ENCODE measurements around the gene HOXA6. TPM values are rescaled to one million over a fixed set of nuclear protein-coding genes. Genes with fewer than 3 reads are reported as not detected.

Gene HOXA6
- total and polyA plus RNA-seq, 10 of the 15 experiments (the other 5 are each of a cell fraction or from before 2014, with no cell fraction given) = 0.08 TPM; not detected in 9

GRCh38 chr7:27138985-27139333, 8.6 kb downstream of the HOXA6 start (continued):
- TF ChIP-seq CEBPZ (IDR thresholded peaks at IDR 0.05; ENCODE audit: low read depth, low read length) = no peak
- TF ChIP-seq, protein P1, sequence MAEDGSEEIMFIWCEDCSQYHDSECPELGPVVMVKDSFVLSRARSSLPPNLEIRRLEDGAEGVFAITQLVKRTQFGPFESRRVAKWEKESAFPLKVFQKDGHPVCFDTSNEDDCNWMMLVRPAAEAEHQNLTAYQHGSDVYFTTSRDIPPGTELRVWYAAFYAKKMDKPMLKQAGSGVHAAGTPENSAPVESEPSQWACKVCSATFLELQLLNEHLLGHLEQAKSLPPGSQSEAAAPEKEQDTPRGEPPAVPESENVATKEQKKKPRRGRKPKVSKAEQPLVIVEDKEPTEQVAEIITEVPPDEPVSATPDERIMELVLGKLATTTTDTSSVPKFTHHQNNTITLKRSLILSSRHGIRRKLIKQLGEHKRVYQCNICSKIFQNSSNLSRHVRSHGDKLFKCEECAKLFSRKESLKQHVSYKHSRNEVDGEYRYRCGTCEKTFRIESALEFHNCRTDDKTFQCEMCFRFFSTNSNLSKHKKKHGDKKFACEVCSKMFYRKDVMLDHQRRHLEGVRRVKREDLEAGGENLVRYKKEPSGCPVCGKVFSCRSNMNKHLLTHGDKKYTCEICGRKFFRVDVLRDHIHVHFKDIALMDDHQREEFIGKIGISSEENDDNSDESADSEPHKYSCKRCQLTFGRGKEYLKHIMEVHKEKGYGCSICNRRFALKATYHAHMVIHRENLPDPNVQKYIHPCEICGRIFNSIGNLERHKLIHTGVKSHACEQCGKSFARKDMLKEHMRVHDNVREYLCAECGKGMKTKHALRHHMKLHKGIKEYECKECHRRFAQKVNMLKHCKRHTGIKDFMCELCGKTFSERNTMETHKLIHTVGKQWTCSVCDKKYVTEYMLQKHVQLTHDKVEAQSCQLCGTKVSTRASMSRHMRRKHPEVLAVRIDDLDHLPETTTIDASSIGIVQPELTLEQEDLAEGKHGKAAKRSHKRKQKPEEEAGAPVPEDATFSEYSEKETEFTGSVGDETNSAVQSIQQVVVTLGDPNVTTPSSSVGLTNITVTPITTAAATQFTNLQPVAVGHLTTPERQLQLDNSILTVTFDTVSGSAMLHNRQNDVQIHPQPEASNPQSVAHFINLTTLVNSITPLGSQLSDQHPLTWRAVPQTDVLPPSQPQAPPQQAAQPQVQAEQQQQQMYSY (CRISPR knock-in tag; IDR thresholded peaks at IDR 0.05) = no peak

DNA sequence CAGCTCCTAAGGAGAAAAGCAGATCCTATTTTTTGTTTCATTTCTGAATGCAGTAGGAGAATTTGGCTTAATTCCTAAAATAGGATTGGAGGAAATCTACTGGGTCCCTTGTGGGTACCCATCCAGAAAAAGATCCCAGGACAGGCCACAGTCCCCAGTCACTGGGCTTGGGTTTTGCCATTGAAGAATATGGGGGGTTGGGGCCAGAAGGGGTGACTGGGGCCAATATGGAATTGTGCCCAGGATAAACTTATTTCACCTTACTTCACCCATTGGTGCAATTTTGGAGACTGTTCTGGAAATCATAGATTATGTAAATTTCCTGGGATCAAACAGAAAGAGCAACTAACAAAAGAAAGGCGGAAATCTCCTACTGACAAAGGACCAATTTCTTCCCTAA, 9.1 kb downstream of the HOXA6 start:
- peaks cover 0 to 7% of the 10 kb centered on the region in 2 experiments; a peak in 2 of 4 replicates for H3K27me3 ChIP-seq (replicated peaks in 1 of 2; ENCODE audit: control insufficient read depth in 2 of 2, insufficient read depth in 2 of 2, low read length in 1 of 2)
- H3K9ac ChIP-seq (ENCODE audit: control insufficient read depth, insufficient read depth, low read length) = no peak overlapping the region
- H3K9me3 ChIP-seq (replicated peaks; ENCODE audit: control insufficient read depth, insufficient read depth, low read length) = no peaks in the 10 kb centered on the region
- H3K27ac ChIP-seq (ENCODE audit: control insufficient read depth, insufficient read depth) = no peak overlapping the region
- intact Hi-C loops (cut with micrococcal nuclease; ENCODE audit: unreplicated experiment) (no loop called here), in situ Hi-C loops (cut with MboI) (no loop called here)
- BruUV-seq (replicated peaks) = no TSS peak
- no peak for ATAC-seq
- no peak for FAIRE-seq
- H3K4me1 ChIP-seq (ENCODE audit: control insufficient read depth, insufficient read depth, low read length) = no peaks in the 10 kb centered on the region; the same call in 1 of the 2 replicates
- H3K36me3 ChIP-seq (ENCODE audit: control insufficient read depth in 2 of 2, insufficient read depth in 2 of 2, low read length in 1 of 2) = no peaks in the 10 kb centered on the region
- no peak for DNase-seq (ENCODE audit: low read depth, low spot score)
- no peak overlapping the region for H3K4me3 ChIP-seq
- ChIA-PET SMC1A (ENCODE audit: uncharacterized antibody, unreplicated experiment) (no interaction called here), POLR2A (no interaction called here), RAD21 (ENCODE audit: unreplicated experiment) (no interaction called here), CTCF (no interaction called here)
- no peaks in the 10 kb centered on the region for H3K79me2 ChIP-seq (ENCODE audit: control insufficient read depth, insufficient read depth, low read length)
- no peak overlapping the region for H2AFZ ChIP-seq (ENCODE audit: control insufficient read depth, low read depth, low read length)
- WGBS (ENCODE audit: insufficient coverage, insufficient replicate concordance, low lambda C conversion rate, missing lambda C conversion rate) = 84% methylated on average over 1 of the region's 1 CpG
- no peak overlapping the region for H3K4me2 ChIP-seq (ENCODE audit: control insufficient read depth, insufficient read depth)
- H4K20me1 ChIP-seq (ENCODE audit: control insufficient read depth, insufficient read depth) = no peaks in the 10 kb centered on the region
- TF ChIP-seq GATAD2B (conservative IDR thresholded peaks at IDR 0.05; ENCODE audit: low read depth) = no peak
- no peak for TF ChIP-seq SIX5 (IDR thresholded peaks at IDR 0.05; ENCODE audit: low read depth, low read length, severe bottlenecking)
- TF ChIP-seq CHD2 (IDR thresholded peaks at IDR 0.05; ENCODE audit: borderline replicate concordance, low read depth, low read length) = no peak
- TF ChIP-seq ZSCAN29 (IDR thresholded peaks at IDR 0.05) = no peak

Measured in GM12878 (cell line).